HUDEP-2 (cell line): ENCODE data around the gene GOLGA6L24.
"Not testable (repeated sequence)": the region's sequence is repeated elsewhere in the genome, so short reads cannot be mapped to it uniquely, and the experiment has no call there.

ENCODE experiments used
- DNase-seq, 76 experiments: peaks; one replicate each; lab custom pipeline; 2025; ENCODE audit not compliant: unreplicated experiment in 76 of 76; lab: John Stamatoyannopoulos, UW

GOLGA6L24 gene, protein sequence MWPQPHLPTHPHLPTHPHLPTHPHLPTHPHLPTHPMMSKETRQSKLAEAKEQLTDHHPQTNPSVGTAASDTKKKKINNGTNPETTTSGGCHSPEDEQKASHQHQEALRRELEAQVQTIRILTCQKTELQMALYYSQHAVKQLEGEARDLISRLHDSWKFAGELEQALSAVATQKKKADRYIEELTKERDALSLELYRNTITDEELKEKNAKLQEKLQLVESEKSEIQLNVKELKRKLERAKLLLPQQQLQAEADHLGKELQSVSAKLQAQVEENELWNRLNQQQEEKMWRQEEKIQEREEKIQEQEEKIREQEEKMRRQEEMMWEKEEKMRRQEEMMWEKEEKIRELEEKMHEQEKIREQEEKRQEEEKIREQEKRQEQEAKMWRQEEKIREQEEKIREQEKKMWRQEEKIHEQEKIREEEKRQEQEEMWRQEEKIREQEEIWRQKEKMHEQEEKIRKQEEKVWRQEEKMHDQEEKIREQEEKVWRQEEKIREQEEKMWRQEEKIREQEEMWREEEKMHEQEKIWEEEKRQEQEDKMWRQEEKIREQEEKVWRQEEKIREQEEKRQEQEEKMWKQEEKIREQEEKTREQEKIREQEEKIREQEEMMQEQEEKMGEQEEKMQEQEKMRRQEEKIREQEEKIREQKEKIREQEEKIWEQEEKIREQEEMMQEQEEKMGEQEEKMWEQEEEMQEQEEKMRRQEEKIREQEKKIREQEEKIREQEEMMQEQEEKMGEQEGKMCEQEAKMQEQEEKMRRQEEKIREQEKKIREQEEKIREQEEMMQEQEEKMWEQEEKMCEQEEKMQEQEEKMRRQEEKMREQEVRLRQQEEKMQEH

DNA sequence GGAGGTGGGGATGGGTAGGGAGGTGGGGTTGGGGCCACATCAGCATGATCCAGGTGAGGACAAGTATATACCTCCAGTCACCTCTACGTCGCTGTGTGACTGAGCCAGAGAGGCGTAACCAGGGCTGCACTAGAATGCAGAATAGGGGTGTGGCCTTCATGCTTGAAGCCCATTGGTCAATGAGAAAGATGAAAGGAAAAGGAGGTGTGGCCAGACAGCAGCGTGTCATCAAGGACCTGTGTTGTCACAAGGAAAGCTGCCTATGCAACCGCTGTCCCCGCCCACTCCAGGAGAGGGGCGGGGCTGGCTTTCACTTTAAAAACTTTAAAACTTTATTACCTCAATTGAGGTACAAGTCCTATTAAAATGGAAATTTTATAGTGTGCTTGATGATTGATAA is at the start of gene GOLGA6L24:
GOLGA6L24 (minus strand) TSS at position 101 of the 400 bp plus-strand sequence; CDS start at position 40, 61 bp downstream.
- DNase-seq, result not testable (repeated sequence)

DNA sequence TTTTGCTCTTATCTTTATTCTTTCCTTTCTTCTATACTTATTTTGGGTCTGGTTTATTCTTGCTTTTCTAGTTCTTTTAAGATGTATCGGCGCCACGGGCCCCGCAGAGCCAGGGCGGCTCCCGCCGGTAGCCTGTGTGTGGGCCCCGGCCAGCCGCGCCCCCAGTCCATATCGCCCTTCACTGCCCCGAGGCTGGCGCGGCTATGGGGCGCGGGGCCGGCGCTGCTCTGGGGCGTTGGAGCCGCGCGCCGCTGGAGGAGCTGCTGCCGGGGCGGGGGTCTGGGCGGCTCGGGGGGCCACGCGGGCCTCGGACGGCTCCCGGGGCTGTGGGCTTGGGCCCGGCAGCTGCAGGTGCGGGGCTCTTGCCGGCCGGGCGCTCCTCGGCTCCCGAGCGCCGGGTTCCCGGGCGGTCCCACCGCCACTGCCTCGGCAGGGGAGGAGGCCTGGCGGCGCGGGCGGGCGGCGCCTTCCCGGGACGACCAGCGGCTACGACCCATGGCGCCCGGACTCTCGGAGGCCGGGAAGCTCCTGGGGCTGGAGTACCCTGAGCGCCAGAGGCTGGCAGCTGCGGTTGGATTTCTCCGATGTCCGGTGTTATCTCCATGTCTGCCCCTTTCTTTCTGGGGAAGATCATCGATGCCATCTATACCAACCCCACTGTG is 45.0 kb upstream of the GOLGA6L24 start:
- DNase-seq, result not testable (repeated sequence)

DNA sequence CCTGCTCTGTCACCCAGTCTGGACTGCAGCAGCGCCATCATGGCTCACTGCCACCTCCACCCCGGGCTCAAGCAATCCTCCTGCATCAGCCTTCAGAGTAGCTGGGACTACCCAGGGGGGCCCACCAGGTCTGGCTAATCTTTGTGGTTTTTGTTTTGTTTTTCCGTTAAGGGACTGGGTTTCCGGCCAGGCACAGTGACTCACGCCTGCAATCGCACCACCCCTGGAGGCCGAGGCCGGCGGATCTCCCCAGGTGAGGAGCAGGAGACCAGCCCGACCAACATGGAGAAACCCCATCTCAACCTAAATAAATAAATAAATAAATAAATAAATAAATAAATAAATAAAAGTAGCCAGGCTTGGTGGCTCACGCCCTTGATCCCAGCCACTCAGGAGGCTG is 38.1 kb upstream of the GOLGA6L24 start:
- DNase-seq, result not testable (repeated sequence)

DNA sequence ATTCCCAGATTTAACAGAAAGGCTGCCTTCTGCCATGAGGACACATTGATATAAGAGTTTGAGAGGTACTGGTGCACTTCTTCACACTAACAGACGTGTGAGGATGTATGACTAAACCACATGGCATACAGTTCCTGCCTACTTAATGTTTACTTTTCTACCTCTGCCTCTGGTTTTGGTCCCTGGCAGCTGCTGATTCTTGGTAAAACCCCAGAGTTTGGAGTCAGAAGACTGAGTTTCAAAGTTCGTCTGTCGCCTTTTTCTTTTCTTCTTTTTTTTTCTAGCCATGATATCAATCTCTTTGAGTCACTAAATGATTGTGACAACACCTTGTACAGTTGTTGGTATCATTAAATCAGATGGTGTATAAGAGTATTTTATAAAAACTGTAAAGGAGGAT is 22.2 kb upstream of the GOLGA6L24 start:
- not testable (repeated sequence) for DNase-seq

DNA sequence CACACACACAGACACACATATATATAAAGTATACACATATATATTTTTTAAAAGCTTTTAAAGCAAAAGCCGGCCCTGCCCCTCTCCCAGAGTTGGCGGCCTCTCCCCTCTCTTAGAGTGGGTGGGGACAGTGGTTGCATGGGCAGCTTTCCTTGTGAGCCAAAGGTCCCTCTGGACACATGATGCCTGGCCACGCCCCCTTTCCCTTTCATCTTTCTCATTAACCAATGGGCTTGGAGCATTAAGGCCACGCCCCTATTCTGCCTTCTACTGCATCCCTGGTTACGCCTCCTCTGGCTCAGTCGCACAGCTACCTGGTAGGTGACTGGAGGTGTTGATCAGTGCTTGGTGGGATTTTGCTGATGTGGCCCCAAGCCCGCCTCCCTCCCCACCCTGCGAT is 20.5 kb upstream of the GOLGA6L24 start, which contains the start of gene GOLGA8F:
GOLGA8F (plus strand) TSS at position 301 of the 400 bp plus-strand sequence; CDS start at position 399, 98 bp downstream.
- DNase-seq, result not testable (repeated sequence)

DNA sequence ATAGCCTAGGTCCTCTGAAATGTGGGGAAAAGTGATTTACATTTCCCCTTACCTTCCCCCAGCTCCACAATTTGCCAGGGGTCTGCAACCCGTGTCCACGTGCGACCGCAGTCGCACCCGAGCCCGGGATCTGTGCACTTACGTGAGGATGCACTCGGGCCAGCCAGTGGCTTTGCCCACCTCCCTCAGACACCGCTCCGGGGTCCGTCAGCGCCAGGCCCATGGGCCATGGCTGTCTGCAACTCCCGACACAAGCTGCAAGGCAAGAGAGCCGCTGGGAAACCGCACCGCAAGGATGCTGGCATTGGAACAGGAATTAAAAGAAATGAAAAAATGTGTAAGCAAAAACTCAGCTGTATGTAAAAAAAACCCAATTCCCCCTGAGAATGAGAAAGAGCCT is 7.6 kb upstream of the GOLGA6L24 start:
- not testable (repeated sequence) for DNase-seq

DNA sequence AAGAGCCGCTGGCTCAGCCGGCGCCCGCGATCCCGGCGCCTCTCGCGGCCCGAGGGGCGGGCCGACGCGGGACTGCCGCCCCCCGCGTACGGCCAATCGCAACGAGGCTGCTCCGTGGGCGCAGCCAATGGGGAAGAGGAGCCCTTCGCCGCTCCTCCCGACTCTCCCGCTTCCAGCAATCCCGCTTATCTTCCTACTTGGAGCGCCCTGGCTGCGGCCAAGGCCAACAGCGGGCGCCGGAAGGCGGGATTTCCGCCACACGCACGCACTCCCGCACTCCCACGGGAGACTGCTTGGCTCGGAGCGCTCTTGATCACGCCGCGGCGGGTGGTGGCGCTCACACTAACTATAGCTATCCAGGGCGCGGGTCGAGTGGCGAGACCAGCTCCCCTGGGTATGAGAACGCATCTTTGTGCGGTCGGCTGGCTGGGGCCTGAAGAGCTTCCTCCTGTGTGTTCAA is 35.7 kb downstream of the GOLGA6L24 start, which contains the start of gene HERC2:
HERC2 (minus strand) TSS at position 51 of the 460 bp plus-strand sequence. CDS start 746 bp downstream, outside the sequence.
- not testable (repeated sequence) for DNase-seq

DNA sequence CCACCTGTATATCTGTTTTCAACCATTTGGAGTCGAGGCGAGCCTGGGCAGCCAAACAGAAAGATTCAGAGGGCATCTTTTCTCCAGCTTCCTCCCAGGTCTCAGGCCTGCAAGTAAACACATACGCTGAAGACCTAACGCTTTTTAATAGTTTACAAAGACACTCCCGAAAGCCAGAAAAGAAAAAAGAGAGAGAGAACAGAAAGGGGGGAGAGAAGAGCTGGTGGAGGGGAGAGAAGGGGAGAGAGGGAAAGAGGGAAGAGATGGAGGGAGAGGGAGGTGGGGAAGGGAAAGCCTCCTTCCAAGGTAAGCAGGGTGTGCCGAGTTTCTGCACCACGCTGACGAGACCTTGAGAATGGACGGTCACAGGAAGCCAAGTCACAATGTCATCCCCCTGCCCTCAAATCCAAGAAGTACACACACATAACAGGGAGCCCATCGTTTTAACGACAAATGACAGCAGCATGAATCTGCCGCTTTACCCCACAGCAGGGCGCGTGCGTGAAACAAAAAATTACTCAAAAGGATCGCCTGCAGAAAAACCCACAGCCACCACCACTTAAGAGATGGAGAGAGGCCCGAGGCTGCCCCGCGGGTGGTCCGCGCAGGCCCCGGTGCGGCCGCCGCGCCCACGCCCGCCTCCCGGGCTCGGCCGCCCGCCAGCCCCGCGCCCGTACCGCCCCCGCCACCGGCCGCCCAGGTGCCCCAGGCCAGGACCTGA is 36.4 kb downstream of the GOLGA6L24 start:
- DNase-seq, result not testable (repeated sequence)

DNA sequence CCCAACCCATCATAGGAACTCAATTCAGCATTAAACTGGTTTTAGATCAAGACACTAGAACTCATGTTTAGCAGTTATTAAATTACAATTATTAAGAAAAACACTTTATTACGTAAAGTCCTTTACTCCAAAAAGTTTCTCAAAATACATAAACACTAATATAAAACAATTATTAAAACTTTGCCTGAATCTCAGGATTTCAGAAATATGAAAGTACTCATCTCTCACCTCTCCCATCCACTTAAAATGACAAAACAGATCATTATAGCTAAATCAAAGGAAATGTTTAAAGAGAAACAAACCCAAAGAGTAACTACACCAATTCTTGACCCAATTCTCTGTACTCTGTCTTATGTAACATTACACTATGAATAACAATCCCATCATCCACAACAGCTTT is 38.2 kb downstream of the GOLGA6L24 start:
- not testable (repeated sequence) for DNase-seq

DNA sequence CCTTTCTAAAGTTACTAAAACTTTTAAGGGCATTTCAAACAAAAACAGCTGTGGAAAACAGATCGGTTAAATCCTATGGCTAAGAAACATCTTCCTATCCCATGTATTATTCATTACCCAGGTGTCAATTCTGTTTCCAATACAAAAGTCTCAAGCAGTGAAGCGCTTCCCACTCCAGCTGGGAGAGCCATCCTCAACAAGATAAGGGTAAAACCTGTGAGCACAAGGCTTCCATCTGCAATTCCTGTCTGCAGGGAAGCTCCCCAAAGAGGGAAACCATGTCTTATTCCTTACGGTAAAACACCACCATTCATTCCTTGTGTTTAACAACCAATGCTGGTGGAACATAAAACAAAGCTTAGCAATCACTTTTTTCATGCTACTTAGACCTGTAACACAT is 39.1 kb downstream of the GOLGA6L24 start:
- DNase-seq, result not testable (repeated sequence)

DNA sequence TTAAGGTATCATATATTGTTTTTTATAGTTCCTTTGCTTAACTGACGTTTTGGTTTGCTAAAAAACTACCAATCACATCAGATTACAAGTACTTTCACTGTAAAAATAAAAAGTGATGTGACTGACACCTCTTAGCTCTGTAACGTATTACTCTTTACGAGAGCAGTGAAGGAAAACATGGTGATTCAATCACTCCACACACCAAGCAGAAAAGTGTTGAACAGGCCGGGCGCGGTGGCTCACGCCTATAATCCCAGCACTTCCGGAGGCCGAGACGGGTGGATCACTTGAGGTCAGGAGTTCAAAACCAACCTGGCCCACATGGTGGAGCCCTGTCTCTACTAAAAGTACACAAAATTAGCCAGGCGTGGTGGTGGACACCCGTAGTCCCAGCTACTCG is 39.8 kb downstream of the GOLGA6L24 start:
- DNase-seq, result not testable (repeated sequence)

DNA sequence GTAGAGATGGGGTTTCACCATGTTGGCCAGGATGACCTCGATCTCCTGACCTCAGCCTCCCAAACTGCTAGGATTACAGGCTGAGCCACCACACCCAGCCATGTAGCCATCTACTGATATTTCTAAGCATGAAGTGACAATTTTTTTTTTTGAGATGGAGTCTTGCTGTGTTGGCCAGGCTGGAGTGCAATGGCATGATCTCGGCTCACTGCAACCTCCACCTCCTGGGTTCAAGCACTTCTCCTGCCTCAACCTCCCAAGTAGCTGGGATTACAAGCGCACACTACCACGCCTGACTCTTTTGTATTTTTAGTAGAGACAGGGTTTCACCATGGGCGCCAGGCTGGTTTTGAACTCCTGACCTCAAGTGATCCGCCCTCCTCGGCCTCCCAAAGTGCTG is 40.9 kb downstream of the GOLGA6L24 start:
- DNase-seq, result not testable (repeated sequence)

DNA sequence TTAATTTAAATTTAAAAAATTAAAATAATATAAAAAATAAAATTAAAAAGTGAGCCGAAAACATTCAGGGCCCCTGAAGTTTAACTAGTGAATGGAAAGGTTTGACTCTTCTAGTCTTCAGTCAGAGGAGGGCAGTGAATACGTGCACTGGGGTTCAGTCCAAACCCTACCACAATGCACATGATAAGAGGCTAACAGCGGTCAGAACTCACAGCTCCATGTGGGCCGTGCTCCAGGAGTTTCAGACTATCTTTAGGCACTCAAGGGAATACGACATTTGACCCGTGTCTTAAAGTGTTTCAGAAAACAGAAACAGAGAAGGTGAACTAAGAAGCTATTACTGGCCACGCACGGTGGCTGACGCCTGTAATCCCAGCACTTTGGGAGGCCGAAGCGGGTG is 47.4 kb downstream of the GOLGA6L24 start:
- DNase-seq, result not testable (repeated sequence)

DNA sequence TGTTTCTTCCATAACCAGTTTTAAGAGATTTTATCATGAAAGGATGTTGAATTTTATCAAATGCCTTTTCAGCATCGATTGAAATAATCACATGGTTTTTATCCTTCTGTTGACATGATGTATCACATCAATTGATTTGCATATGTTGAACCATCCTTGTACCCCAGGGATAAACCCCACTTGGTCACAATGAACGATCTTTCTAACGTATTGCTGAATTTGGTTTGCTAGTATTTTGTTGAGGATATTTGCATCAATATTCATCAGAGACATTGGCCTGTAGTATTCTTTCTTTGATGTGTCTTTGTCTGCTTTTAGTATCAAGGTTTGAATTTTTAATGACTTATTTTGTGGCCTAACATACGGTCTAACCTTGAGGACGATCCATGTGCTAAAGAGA is 49.2 kb downstream of the GOLGA6L24 start:
- DNase-seq, result not testable (repeated sequence)
